Caco-2 (cell line): ENCODE results near the gene HAUS5. TPM values are rescaled to one million over a fixed set of nuclear protein-coding genes. Genes with fewer than 3 reads are reported as not detected.

ENCODE experiments used
- BruUV-seq: library from RNA; stranded (reverse); fragments of 400-500 nt; replicated peaks from 2 replicates; lab custom pipeline; 2021; lab: Mats Ljungman, UMichigan
- CTCF ChIA-PET: fragments of 300-600 bp; sonication (Branson Sonifier 250); formaldehyde crosslinking; loops from one replicate; lab custom pipeline; 2022; ENCODE audit warnings: antibody characterized with exemption; lab: Charles Lee
- POLR2A ChIA-PET: fragments of 300-600 bp; sonication (Branson Sonifier 250); formaldehyde crosslinking; loops from one replicate; lab custom pipeline; 2022; ENCODE audit warnings: antibody characterized with exemption; lab: Charles Lee
- DNase-seq, 2 experiments: peaks; one replicate each; pipeline versions ENCODE4 v3.0.0 to v3.0.0-alpha.2; 2020 to 2022
- H3K27me3 ChIP-seq: replicated peaks from 2 replicates; pipeline ENCODE4 v1.6.0; 2011; ENCODE audit warnings: low read length; ENCODE audit not compliant: control insufficient read depth, insufficient read depth
- H3K36me3 ChIP-seq: 2 replicates; pipeline ENCODE4 v1.5.1; 2011; ENCODE audit warnings: low read length; ENCODE audit not compliant: control insufficient read depth, insufficient read depth
- H3K4me1 ChIP-seq: fragments of 250-450 bp; sonication (Bioruptor Pico); 2 replicates; pipeline ENCODE4 v1.5.1; 2020; ENCODE audit warnings: mild to moderate bottlenecking
- H3K4me3 ChIP-seq: 2 replicates; pipeline ENCODE4 v1.5.1; 2011; ENCODE audit warnings: low read depth, mild to moderate bottlenecking, control low read depth, low read length
- H3K9me3 ChIP-seq: fragments of 250-450 bp; sonication (Bioruptor Pico); 2 replicates; pipeline ENCODE4 v1.5.1; 2020; ENCODE audit warnings: mild to moderate bottlenecking, moderate library complexity
- H3K27ac Mint-ChIP-seq: one replicate; pipeline ENCODE4 v1.8.0; 2022; ENCODE audit warnings: mixed read lengths; ENCODE audit not compliant: unreplicated experiment
- H3K27me3 Mint-ChIP-seq: one replicate; pipeline ENCODE4 v1.8.0; 2022; ENCODE audit warnings: mixed read lengths; ENCODE audit not compliant: insufficient read depth, unreplicated experiment
- H3K36me3 Mint-ChIP-seq: one replicate; pipeline ENCODE4 v1.8.0; 2022; ENCODE audit warnings: mild to moderate bottlenecking, mixed read lengths; ENCODE audit not compliant: insufficient read depth, unreplicated experiment
- H3K4me1 Mint-ChIP-seq: one replicate; pipeline ENCODE4 v1.8.0; 2022; ENCODE audit warnings: low read depth, mixed read lengths; ENCODE audit not compliant: unreplicated experiment
- H3K4me3 Mint-ChIP-seq: one replicate; pipeline ENCODE4 v1.8.0; 2022; ENCODE audit warnings: mild to moderate bottlenecking, moderate library complexity, mixed read lengths; ENCODE audit not compliant: unreplicated experiment
- H3K9me3 Mint-ChIP-seq: one replicate; pipeline ENCODE4 v1.8.0; 2022; ENCODE audit warnings: mixed read lengths; ENCODE audit not compliant: unreplicated experiment
- CTCF ChIP-seq, 2 experiments: fragments of 200-600 bp in 1 of 2; IDR thresholded peaks; 1 replicate in 1 of 2; 2 replicates in 1 of 2; pipeline versions ENCODE4 v1.5.1 to v1.8.0; 2011 to 2022; ENCODE audit warnings: antibody characterized with exemption in 1 of 2, control low read depth in 1 of 2, inconsistent platforms in 1 of 2, low read depth in 1 of 2, low read length in 1 of 2, mild to moderate bottlenecking in 1 of 2, moderate library complexity in 1 of 2; ENCODE audit not compliant: insufficient read depth in 1 of 2, severe bottlenecking in 1 of 2, unreplicated experiment in 1 of 2
- intact Hi-C: fragments of 100-400 bp; cut with micrococcal nuclease; formaldehyde crosslinking; loops from one replicate; pipeline ENCODE4 v1.10.0; 2022; ENCODE audit not compliant: unreplicated experiment
- total RNA-seq: library from RNA; stranded (reverse); gene quantifications from 2 replicates; pipeline ENCODE4 v1.2.3, GENCODE V29; 2022

The HAUS5 gene
- total RNA-seq, 1 experiment from 2014 or later, result 27.9 TPM

- Histone ChIP-seq H3K36me3 (no peaks in the 10 kb centered on the region), H3K27me3 (no peaks in the 10 kb centered on the region), H3K4me3 (no peak overlapping the region), H3K4me1 (no peaks in the 10 kb centered on the region), H3K9me3 (no peaks in the 10 kb centered on the region)
- Mint-ChIP-seq H3K4me3 (no peak overlapping the region), H3K4me1 (no peaks in the 10 kb centered on the region), H3K27ac (no peak overlapping the region), H3K27me3 (no peaks in the 10 kb centered on the region), H3K9me3 (no peaks in the 10 kb centered on the region), H3K36me3 (peaks cover 30% of the 10 kb centered on the region)
- intact Hi-C loops, result no loop called here
- no peak for TF ChIP-seq CTCF (IDR thresholded peaks at IDR 0.05; ENCODE audit: insufficient read depth in 1 of 2, low read depth in 1 of 2, low read length in 1 of 2, severe bottlenecking in 1 of 2, unreplicated experiment in 1 of 2)
- POLR2A ChIA-PET, result interaction anchor here (0.6 kb wide), 1 partner anchor 16 kb away, joined by 3 read pairs; the partner anchor contains the start of gene COX6B1
- no peak for DNase-seq
- CTCF ChIA-PET, result interaction anchor here (0.6 kb wide), 1 partner anchor 267 kb away, joined by 3 read pairs; no protein-coding TSS in a partner anchor
- BruUV-seq, result no TSS peak
These were observed 51.4 kb downstream of the HAUS5 start for GRCh38 chr19:35663981-35664380.

GRCh38 chr19:35665157-35665556 is 52.6 kb downstream of the HAUS5 start:
- intact Hi-C loops, result no loop called here
- peaks cover 3% of the 10 kb centered on the region; the same call in 1 of the 2 replicates for H3K4me1 ChIP-seq
- no TSS peak for BruUV-seq
- no peaks in the 10 kb centered on the region for H3K36me3 ChIP-seq
- H3K4me3 Mint-ChIP-seq, result no peak overlapping the region
- DNase-seq, result no peak
- H3K36me3 Mint-ChIP-seq, result peaks cover 29% of the 10 kb centered on the region
- no peak overlapping the region for H3K4me3 ChIP-seq
- CTCF ChIA-PET, result no interaction called here
- no peak overlapping the region for H3K27ac Mint-ChIP-seq
- no peaks in the 10 kb centered on the region for H3K9me3 ChIP-seq
- TF ChIP-seq CTCF (IDR thresholded peaks at IDR 0.05; ENCODE audit: insufficient read depth in 1 of 2, low read depth in 1 of 2, low read length in 1 of 2, severe bottlenecking in 1 of 2, unreplicated experiment in 1 of 2), result no peak
- POLR2A ChIA-PET, result no interaction called here
- H3K4me1 Mint-ChIP-seq, result peaks cover 6% of the 10 kb centered on the region
- peaks cover 5% of the 10 kb centered on the region for H3K27me3 Mint-ChIP-seq
- H3K27me3 ChIP-seq, result no peaks in the 10 kb centered on the region
- no peaks in the 10 kb centered on the region for H3K9me3 Mint-ChIP-seq

- intact Hi-C loops, result no loop called here
- Mint-ChIP-seq H3K4me1 (peaks cover 6% of the 10 kb centered on the region), H3K4me3 (no peak overlapping the region), H3K9me3 (no peaks in the 10 kb centered on the region), H3K27me3 (peaks cover 5% of the 10 kb centered on the region), H3K36me3 (peaks cover 26% of the 10 kb centered on the region), H3K27ac (no peak overlapping the region)
- Histone ChIP-seq H3K9me3 (no peaks in the 10 kb centered on the region), H3K4me1 (peaks cover 3% of the 10 kb centered on the region; the same call in 1 of the 2 replicates), H3K36me3 (no peaks in the 10 kb centered on the region), H3K4me3 (no peak overlapping the region), H3K27me3 (no peaks in the 10 kb centered on the region)
- ChIA-PET POLR2A (no interaction called here), CTCF (interaction anchor here (0.7 kb wide), 1 partner anchor 23 kb away, joined by 3 read pairs; no protein-coding TSS in a partner anchor)
- BruUV-seq, result no TSS peak
- DNase-seq, result no peak
- TF ChIP-seq CTCF (IDR thresholded peaks at IDR 0.05; ENCODE audit: insufficient read depth in 1 of 2, low read depth in 1 of 2, low read length in 1 of 2, severe bottlenecking in 1 of 2, unreplicated experiment in 1 of 2), result no peak
These were observed 53.1 kb downstream of the HAUS5 start for GRCh38 chr19:35665604-35666003.
